Activated naive CD8-positive, alpha-beta T cell treated with anti-CD3 and anti-CD28 coated beads, Interleukin-2, amount 10 ng/mL, durations not matched to agents 7 days and 5 days (primary cell): ENCODE data around the gene TMEM232. TPM values are rescaled to one million over a fixed set of nuclear protein-coding genes. Genes with fewer than 3 reads are reported as not detected.

Source experiments
- ATAC-seq: fragments of 150-1000 bp; cut with Tn5 transposase; one replicate; pipeline ENCODE4 v1.10.0; 2021; ENCODE audit warnings: low read depth, moderate library complexity
- POLR2A ChIA-PET: fragments of 350-600 bp; sonication (Branson Sonifier 250); formaldehyde crosslinking; loops from one replicate; lab custom pipeline; 2021; ENCODE audit warnings: antibody characterized with exemption; lab: Charles Lee
- DNase-seq: peaks from one replicate; pipeline ENCODE4 v3.0.0; 2021
- H3K27ac Mint-ChIP-seq: one replicate; pipeline ENCODE4 v1.8.0; 2022; ENCODE audit warnings: mild to moderate bottlenecking, mixed read lengths
- H3K27me3 Mint-ChIP-seq: one replicate; pipeline ENCODE4 v1.8.0; 2022; ENCODE audit warnings: mild to moderate bottlenecking, moderate library complexity, mixed read lengths
- H3K36me3 Mint-ChIP-seq: one replicate; pipeline ENCODE4 v1.8.0; 2021; ENCODE audit warnings: mild to moderate bottlenecking, mixed read lengths
- H3K4me1 Mint-ChIP-seq: one replicate; pipeline ENCODE4 v1.8.0; 2021; ENCODE audit warnings: mixed read lengths
- H3K4me3 Mint-ChIP-seq: one replicate; pipeline ENCODE4 v1.8.0; 2022; ENCODE audit warnings: mild to moderate bottlenecking, moderate library complexity, mixed read lengths
- H3K9me3 Mint-ChIP-seq: one replicate; pipeline ENCODE4 v1.8.0; 2021; ENCODE audit warnings: mixed read lengths
- total RNA-seq, 2 experiments: library from RNA; stranded (reverse); gene quantifications; one replicate each; pipeline ENCODE4 v1.2.3, GENCODE V29; 2021

TMEM232 gene
- total RNA-seq, 2 experiments from 2014 or later, result 0.91 to 1.4 TPM

DNA sequence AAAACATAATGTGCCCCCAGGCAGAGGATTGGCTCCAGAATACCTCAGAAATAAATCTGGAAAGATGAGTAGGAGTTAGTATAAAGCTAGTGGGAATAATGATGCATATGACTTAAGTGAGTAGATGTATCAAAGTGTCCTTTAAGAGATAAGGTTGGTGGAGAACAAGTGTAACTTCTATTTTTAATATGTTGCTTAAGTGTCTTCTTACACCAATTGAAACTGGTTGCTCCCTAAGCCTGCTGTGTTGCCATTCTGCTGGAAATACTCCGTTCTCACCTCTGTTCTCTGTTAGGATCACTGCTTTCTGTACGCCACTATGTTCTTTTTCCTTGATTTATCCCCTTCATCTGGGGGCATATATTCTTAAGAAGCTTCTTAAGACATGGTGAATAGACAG, 286.4 kb downstream of the TMEM232 start:
- ATAC-seq (no peak), DNase-seq (no peak)
- POLR2A ChIA-PET, result no interaction called here
- no peaks in the 10 kb centered on the region for H3K4me1 Mint-ChIP-seq
- H3K27me3 Mint-ChIP-seq, result peaks cover 3% of the 10 kb centered on the region
- no peaks in the 10 kb centered on the region for H3K36me3 Mint-ChIP-seq
- H3K4me3 Mint-ChIP-seq, result no peak overlapping the region
- H3K27ac Mint-ChIP-seq, result no peak overlapping the region
- no peaks in the 10 kb centered on the region for H3K9me3 Mint-ChIP-seq

DNA sequence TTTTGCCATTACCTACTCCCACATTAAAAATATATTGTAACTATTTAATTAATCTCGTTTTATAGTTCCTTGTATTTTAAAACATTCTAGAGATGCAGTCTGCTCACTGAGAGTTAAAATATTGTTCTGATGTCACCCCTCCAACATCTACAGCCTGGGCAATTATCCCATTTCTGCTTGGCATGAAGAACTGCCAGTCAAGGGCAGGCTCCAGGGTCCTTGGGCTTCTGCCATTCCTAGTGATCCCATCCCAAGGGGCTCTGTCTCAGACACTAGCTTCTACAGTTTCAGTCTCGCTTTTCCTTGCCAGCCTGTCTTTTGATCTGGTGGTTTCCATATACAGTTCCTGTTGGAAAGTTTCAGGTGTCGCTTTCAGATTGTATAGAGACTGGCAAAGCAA, 287.2 kb downstream of the TMEM232 start:
- H3K4me3 Mint-ChIP-seq, result no peak overlapping the region
- no peaks in the 10 kb centered on the region for H3K4me1 Mint-ChIP-seq
- ATAC-seq (no peak), DNase-seq (no peak)
- H3K9me3 Mint-ChIP-seq, result no peaks in the 10 kb centered on the region
- H3K27me3 Mint-ChIP-seq, result peaks cover 3% of the 10 kb centered on the region
- POLR2A ChIA-PET, result no interaction called here
- no peak overlapping the region for H3K27ac Mint-ChIP-seq
- no peaks in the 10 kb centered on the region for H3K36me3 Mint-ChIP-seq

DNA sequence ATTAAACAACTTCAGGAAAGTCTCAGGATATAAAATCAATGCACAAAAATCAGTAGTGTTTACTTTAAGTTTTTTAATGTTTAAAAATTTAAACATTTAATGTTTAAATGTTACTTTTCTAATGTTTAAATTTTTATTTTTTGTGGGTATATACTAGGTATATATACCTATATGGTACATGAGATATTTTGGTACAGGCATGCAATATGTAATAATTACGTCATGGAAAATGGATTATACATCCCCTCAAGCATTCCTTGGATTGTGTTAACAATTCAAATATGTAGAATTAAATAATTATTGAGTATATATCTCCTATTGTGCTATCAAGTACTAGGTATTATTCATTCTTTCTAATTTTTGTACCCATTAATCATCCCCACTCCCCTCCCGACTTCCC, 291.3 kb downstream of the TMEM232 start:
- DNase-seq, result no peak
- no peak overlapping the region for H3K4me3 Mint-ChIP-seq
- no peaks in the 10 kb centered on the region for H3K4me1 Mint-ChIP-seq
- H3K9me3 Mint-ChIP-seq, result no peaks in the 10 kb centered on the region
- H3K36me3 Mint-ChIP-seq, result no peaks in the 10 kb centered on the region
- POLR2A ChIA-PET, result no interaction called here
- peaks cover 8% of the 10 kb centered on the region for H3K27me3 Mint-ChIP-seq
- H3K27ac Mint-ChIP-seq, result no peak overlapping the region
- ATAC-seq, result no peak

DNA sequence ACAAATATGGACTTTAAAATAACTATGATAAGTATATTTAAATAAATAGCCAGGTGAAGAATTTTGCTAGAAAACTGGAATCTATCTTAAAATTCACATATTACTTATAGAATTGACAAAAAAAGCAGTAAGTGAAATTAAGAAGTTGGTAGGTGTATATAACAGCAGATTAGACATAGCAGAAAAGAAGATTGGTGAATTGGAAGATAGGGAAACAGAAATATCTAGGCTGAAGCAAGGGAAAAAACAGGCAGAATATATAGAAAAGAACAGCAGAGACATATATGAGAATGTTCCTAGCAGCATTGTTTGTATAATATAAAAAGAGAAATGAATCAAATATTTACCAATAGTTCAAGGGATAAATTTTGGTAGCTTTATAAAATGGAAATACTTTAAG, 294.9 kb downstream of the TMEM232 start:
- POLR2A ChIA-PET, result no interaction called here
- H3K9me3 Mint-ChIP-seq, result no peaks in the 10 kb centered on the region
- H3K27ac Mint-ChIP-seq, result no peak overlapping the region
- ATAC-seq, result no peak
- H3K27me3 Mint-ChIP-seq, result peaks cover 10% of the 10 kb centered on the region
- H3K36me3 Mint-ChIP-seq, result no peaks in the 10 kb centered on the region
- no peak for DNase-seq
- no peak overlapping the region for H3K4me3 Mint-ChIP-seq
- H3K4me1 Mint-ChIP-seq, result no peaks in the 10 kb centered on the region

- H3K27ac Mint-ChIP-seq, result no peak overlapping the region
These were observed 312.1 kb downstream of the TMEM232 start for GRCh38 chr5:110414360-110414759.

DNA sequence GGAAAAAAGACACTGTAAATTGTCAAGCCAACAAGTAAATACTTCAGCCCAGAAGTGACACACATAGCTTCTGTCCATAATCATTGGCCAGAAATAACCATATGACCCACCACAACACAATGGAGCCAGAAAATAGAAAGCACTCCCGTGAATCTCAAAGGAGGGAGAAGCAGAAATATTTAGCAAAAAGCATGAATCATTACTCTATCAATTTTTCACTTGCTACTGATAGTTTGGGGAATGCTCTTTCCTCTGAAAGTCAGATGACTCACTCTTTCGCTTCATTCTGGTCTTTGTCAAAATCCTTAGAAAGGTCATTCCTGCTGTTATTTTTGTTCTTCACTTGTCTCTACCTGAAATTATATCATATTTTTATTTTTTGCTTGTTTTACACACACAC, 312.6 kb downstream of the TMEM232 start:
- Mint-ChIP-seq H3K9me3 (no peaks in the 10 kb centered on the region), H3K27ac (no peak overlapping the region)

More at GRCh38 chr5:110414360-110414759, 312.1 kb downstream of the TMEM232 start:
- POLR2A ChIA-PET, result no interaction called here
- Mint-ChIP-seq H3K4me3 (no peak overlapping the region), H3K9me3 (no peaks in the 10 kb centered on the region), H3K27me3 (no peaks in the 10 kb centered on the region), H3K4me1 (peaks cover 2% of the 10 kb centered on the region), H3K36me3 (no peaks in the 10 kb centered on the region)
- no peak for DNase-seq
- no peak for ATAC-seq

DNA sequence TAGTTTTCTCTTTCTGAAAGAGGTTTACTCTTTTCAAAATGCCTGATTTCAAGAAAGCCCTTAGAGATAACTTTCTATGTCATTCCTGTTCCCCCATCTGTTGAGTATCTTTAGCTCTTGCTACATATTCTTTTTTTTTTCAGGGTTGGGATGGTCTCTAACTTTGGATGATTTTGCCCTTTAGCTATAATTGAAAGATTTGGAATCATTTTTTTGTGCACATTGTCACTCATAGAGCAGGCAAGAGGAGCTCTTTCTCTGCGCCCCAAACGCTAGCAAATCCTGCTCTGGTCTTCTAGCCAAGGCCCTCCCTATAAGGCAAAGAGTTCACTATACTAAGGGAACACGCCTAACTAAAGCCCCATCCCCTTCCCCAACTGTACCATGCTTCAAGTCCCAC, 316.9 kb downstream of the TMEM232 start:
- H3K27ac Mint-ChIP-seq, result no peak overlapping the region
- no peak for ATAC-seq

More for the DNA sequence above, 312.6 kb downstream of the TMEM232 start:
- peaks cover under 1% of the 10 kb centered on the region for H3K4me1 Mint-ChIP-seq
- no peaks in the 10 kb centered on the region for H3K27me3 Mint-ChIP-seq
- no peak for ATAC-seq
- H3K4me3 Mint-ChIP-seq, result no peak overlapping the region
- H3K36me3 Mint-ChIP-seq, result no peaks in the 10 kb centered on the region
- POLR2A ChIA-PET, result no interaction called here
- no peak for DNase-seq

GRCh38 chr5:110402562-110402961, 323.9 kb downstream of the TMEM232 start:
- H3K4me3 Mint-ChIP-seq, result no peak overlapping the region
- no peaks in the 10 kb centered on the region for H3K27me3 Mint-ChIP-seq
- DNase-seq, result no peak
- POLR2A ChIA-PET, result no interaction called here
- no peak for ATAC-seq
- no peak overlapping the region for H3K27ac Mint-ChIP-seq
- no peaks in the 10 kb centered on the region for H3K4me1 Mint-ChIP-seq
- H3K9me3 Mint-ChIP-seq, result no peaks in the 10 kb centered on the region
- H3K36me3 Mint-ChIP-seq, result no peaks in the 10 kb centered on the region

More for the DNA sequence above, 316.9 kb downstream of the TMEM232 start:
- Mint-ChIP-seq H3K36me3 (no peaks in the 10 kb centered on the region), H3K9me3 (no peaks in the 10 kb centered on the region), H3K4me3 (no peak overlapping the region), H3K27me3 (no peaks in the 10 kb centered on the region), H3K4me1 (no peaks in the 10 kb centered on the region)
- POLR2A ChIA-PET, result no interaction called here
- no peak for DNase-seq

- H3K36me3 Mint-ChIP-seq, result no peaks in the 10 kb centered on the region
- DNase-seq, result no peak
- ATAC-seq, result no peak
- H3K4me3 Mint-ChIP-seq, result no peak overlapping the region
- no peaks in the 10 kb centered on the region for H3K4me1 Mint-ChIP-seq
- POLR2A ChIA-PET, result no interaction called here
- no peaks in the 10 kb centered on the region for H3K9me3 Mint-ChIP-seq
- H3K27me3 Mint-ChIP-seq, result no peaks in the 10 kb centered on the region
- no peak overlapping the region for H3K27ac Mint-ChIP-seq
These were observed 324.6 kb downstream of the TMEM232 start for GRCh38 chr5:110401881-110402280.

- Mint-ChIP-seq H3K36me3 (no peaks in the 10 kb centered on the region), H3K27ac (no peak overlapping the region), H3K4me3 (no peak overlapping the region), H3K4me1 (no peaks in the 10 kb centered on the region), H3K27me3 (no peaks in the 10 kb centered on the region), H3K9me3 (peaks cover 3% of the 10 kb centered on the region)
- ATAC-seq (no peak), DNase-seq (no peak)
- POLR2A ChIA-PET, result no interaction called here
These were observed 327.5 kb downstream of the TMEM232 start for GRCh38 chr5:110398951-110399350.

- POLR2A ChIA-PET, result no interaction called here
- no peaks in the 10 kb centered on the region for H3K36me3 Mint-ChIP-seq
- peaks cover 3% of the 10 kb centered on the region for H3K9me3 Mint-ChIP-seq
- H3K27me3 Mint-ChIP-seq, result no peaks in the 10 kb centered on the region
- no peaks in the 10 kb centered on the region for H3K4me1 Mint-ChIP-seq
- ATAC-seq (no peak), DNase-seq (no peak)
- no peak overlapping the region for H3K4me3 Mint-ChIP-seq
- H3K27ac Mint-ChIP-seq, result no peak overlapping the region
These were observed 329.2 kb downstream of the TMEM232 start for GRCh38 chr5:110397281-110397680.

- no peak for ATAC-seq
- H3K27me3 Mint-ChIP-seq, result no peaks in the 10 kb centered on the region
- H3K4me1 Mint-ChIP-seq, result no peaks in the 10 kb centered on the region
- no peak overlapping the region for H3K27ac Mint-ChIP-seq
- no peak overlapping the region for H3K4me3 Mint-ChIP-seq
- H3K36me3 Mint-ChIP-seq, result no peaks in the 10 kb centered on the region
- DNase-seq, result no peak
- POLR2A ChIA-PET, result no interaction called here
- peaks cover 1% of the 10 kb centered on the region for H3K9me3 Mint-ChIP-seq
These were observed 339.7 kb downstream of the TMEM232 start for GRCh38 chr5:110386782-110387181.

GRCh38 chr5:110383231-110383630, 343.2 kb downstream of the TMEM232 start:
- no peak for ATAC-seq
- POLR2A ChIA-PET, result no interaction called here
- H3K27me3 Mint-ChIP-seq, result no peaks in the 10 kb centered on the region
- no peak overlapping the region for H3K4me3 Mint-ChIP-seq
- H3K36me3 Mint-ChIP-seq, result no peaks in the 10 kb centered on the region
- no peak for DNase-seq
- H3K4me1 Mint-ChIP-seq, result no peaks in the 10 kb centered on the region
- H3K9me3 Mint-ChIP-seq, result peaks cover 1% of the 10 kb centered on the region
- H3K27ac Mint-ChIP-seq, result no peak overlapping the region

GRCh38 chr5:110377943-110378342, 348.5 kb downstream of the TMEM232 start:
- Mint-ChIP-seq H3K4me1 (no peaks in the 10 kb centered on the region), H3K36me3 (no peaks in the 10 kb centered on the region), H3K27ac (no peak overlapping the region), H3K9me3 (no peaks in the 10 kb centered on the region), H3K4me3 (no peak overlapping the region), H3K27me3 (no peaks in the 10 kb centered on the region)
- POLR2A ChIA-PET, result no interaction called here
- ATAC-seq (no peak), DNase-seq (no peak)

DNA sequence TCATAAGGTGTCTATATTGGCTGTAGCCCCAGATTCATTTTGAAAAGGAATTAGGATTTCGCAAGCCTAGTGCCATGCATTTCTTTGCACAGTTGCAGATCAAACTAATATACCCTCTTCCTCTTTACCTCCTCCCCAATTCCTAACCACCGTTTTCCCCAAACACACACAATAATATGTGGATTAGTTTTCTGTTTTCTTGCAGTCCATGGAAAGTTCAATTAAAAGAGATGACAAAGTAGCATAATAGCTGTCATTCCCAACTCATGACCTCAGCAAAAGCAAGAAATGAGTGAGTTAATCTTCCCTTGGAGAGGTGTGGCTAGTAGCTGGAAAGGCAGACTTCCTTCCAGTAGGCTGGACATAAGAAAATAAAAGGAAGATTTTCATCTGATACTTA, 349.1 kb downstream of the TMEM232 start:
- H3K9me3 Mint-ChIP-seq, result no peaks in the 10 kb centered on the region
- no peak for DNase-seq
- no peak for ATAC-seq
- no peaks in the 10 kb centered on the region for H3K36me3 Mint-ChIP-seq
- no peaks in the 10 kb centered on the region for H3K4me1 Mint-ChIP-seq
- no peaks in the 10 kb centered on the region for H3K27me3 Mint-ChIP-seq
- no peak overlapping the region for H3K4me3 Mint-ChIP-seq
- POLR2A ChIA-PET, result no interaction called here
- no peak overlapping the region for H3K27ac Mint-ChIP-seq
